Measurements from ENCODE around the gene NPAS1.

The NPAS1 gene, protein sequence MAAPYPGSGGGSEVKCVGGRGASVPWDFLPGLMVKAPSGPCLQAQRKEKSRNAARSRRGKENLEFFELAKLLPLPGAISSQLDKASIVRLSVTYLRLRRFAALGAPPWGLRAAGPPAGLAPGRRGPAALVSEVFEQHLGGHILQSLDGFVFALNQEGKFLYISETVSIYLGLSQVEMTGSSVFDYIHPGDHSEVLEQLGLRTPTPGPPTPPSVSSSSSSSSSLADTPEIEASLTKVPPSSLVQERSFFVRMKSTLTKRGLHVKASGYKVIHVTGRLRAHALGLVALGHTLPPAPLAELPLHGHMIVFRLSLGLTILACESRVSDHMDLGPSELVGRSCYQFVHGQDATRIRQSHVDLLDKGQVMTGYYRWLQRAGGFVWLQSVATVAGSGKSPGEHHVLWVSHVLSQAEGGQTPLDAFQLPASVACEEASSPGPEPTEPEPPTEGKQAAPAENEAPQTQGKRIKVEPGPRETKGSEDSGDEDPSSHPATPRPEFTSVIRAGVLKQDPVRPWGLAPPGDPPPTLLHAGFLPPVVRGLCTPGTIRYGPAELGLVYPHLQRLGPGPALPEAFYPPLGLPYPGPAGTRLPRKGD

DNA sequence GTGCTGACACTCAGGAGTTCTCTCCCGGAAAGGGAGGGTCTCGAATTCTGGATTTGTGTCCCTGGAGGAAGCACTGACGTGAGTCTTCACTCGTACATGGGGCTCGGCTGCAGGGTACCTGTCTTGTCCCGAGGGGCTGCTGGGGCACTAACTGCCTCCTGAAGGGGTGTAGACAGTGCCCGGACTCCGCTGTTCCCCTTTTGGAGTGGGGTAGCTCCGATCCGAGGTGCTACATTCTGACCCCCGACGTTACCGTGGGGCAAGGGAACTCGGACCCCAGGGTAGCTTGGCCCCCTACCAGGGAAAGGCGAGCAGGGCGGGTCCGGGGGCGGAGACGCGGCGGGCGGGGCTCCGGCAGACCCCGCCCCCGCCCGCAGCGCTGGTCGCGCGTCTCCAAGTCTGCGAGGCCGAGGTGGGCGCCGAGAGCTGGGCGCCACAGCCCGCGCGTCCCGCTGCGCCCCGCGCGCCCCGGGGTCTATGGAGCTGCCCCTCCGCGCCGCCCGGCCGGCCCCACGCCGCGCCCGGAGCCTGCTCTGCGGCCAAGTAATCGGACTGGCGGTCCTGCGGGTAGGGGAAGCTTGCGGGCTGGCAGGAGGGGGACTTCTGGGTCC is at the start of gene NPAS1:
Gene NPAS1, plus strand, starts transcription at position 407 of the 611 bp plus-strand sequence. CDS start 1,211 bp downstream, outside the sequence.
- Histone ChIP-seq H3K9me3 (ENCODE audit: control insufficient read depth, low read depth, low read length) (peaks cover 4% of the 10 kb centered on the region), H3K36me3 (ENCODE audit: control insufficient read depth, low read depth, low read length) (no peaks in the 10 kb centered on the region), H3K27ac (ENCODE audit: low read length) (no peak within 1 kb of the TSS), H3K9ac (ENCODE audit: low read length) (no peak within 1 kb of the TSS), H3K4me1 (ENCODE audit: control insufficient read depth, low read depth, low read length) (peaks cover 6% of the 10 kb centered on the region), H3K27me3 (ENCODE audit: control insufficient read depth, insufficient read depth, low read length) (peaks cover 65% of the 10 kb centered on the region), H3K4me3 (ENCODE audit: low read length) (peak within 1 kb of the TSS; percentile 40)

DNA sequence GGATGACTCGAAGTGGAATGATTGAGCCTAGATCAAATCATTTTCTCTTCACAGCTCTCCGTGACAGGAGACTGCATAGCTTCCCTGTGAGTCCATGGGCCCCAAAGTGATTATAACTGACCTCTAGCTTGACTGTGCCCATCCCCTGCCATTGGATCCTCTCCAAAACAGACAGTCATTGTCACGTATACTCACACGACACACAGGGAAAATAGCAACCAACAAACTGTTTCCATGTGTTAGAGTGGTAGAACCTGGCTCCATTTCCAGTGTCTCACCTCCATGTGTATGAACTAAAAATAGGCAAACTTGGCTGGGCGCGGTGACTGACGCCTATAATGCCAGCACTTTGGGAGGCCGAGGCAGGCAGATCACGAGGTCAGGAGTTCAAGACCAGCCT is 48.8 kb upstream of the NPAS1 start:
- Histone ChIP-seq H3K9ac (ENCODE audit: low read length) (no peak overlapping the region), H3K27me3 (ENCODE audit: control insufficient read depth, insufficient read depth, low read length) (no peaks in the 10 kb centered on the region), H3K9me3 (ENCODE audit: control insufficient read depth, low read depth, low read length) (no peaks in the 10 kb centered on the region), H3K36me3 (ENCODE audit: control insufficient read depth, low read depth, low read length) (no peaks in the 10 kb centered on the region), H3K4me1 (ENCODE audit: control insufficient read depth, low read depth, low read length) (peaks cover 3% of the 10 kb centered on the region), H3K4me3 (ENCODE audit: low read length) (no peak overlapping the region), H3K27ac (ENCODE audit: low read length) (no peak overlapping the region)

- H3K9me3 ChIP-seq (ENCODE audit: control insufficient read depth, low read depth, low read length) = no peaks in the 10 kb centered on the region
- no peak overlapping the region for H3K27ac ChIP-seq (ENCODE audit: low read length)
- no peaks in the 10 kb centered on the region for H3K27me3 ChIP-seq (ENCODE audit: control insufficient read depth, insufficient read depth, low read length)
- H3K9ac ChIP-seq (ENCODE audit: low read length) = no peak overlapping the region
- H3K4me1 ChIP-seq (ENCODE audit: control insufficient read depth, low read depth, low read length) = peaks cover 18% of the 10 kb centered on the region
- H3K36me3 ChIP-seq (ENCODE audit: control insufficient read depth, low read depth, low read length) = no peaks in the 10 kb centered on the region
- H3K4me3 ChIP-seq (ENCODE audit: low read length) = no peak overlapping the region
Observed at GRCh38 chr19:46972311-46972710, 47.3 kb upstream of the NPAS1 start.

DNA sequence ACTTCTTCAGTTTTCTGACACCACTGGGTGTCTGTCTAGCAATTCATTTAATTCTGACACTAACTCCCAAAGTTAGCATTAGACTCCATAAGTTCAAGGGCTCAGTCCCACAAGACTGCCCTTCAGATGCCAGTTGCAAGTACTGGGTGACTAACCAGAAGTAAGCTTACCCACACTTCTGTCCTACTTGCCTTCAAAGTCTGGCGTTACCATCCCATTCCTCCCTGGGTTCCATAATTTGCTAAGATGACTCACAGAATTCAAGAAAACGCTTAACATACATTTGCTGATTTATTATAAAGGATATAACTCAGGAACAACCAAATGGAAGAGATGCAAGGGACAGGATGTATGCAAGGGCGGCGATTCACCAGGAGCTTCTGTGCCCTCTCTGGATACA is 45.5 kb upstream of the NPAS1 start:
- H3K9me3 ChIP-seq (ENCODE audit: control insufficient read depth, low read depth, low read length) = no peaks in the 10 kb centered on the region
- peaks cover 20% of the 10 kb centered on the region for H3K4me1 ChIP-seq (ENCODE audit: control insufficient read depth, low read depth, low read length)
- H3K4me3 ChIP-seq (ENCODE audit: low read length) = no peak overlapping the region
- no peaks in the 10 kb centered on the region for H3K36me3 ChIP-seq (ENCODE audit: control insufficient read depth, low read depth, low read length)
- H3K27me3 ChIP-seq (ENCODE audit: control insufficient read depth, insufficient read depth, low read length) = no peaks in the 10 kb centered on the region
- H3K27ac ChIP-seq (ENCODE audit: low read length) = no peak overlapping the region
- H3K9ac ChIP-seq (ENCODE audit: low read length) = no peak overlapping the region

DNA sequence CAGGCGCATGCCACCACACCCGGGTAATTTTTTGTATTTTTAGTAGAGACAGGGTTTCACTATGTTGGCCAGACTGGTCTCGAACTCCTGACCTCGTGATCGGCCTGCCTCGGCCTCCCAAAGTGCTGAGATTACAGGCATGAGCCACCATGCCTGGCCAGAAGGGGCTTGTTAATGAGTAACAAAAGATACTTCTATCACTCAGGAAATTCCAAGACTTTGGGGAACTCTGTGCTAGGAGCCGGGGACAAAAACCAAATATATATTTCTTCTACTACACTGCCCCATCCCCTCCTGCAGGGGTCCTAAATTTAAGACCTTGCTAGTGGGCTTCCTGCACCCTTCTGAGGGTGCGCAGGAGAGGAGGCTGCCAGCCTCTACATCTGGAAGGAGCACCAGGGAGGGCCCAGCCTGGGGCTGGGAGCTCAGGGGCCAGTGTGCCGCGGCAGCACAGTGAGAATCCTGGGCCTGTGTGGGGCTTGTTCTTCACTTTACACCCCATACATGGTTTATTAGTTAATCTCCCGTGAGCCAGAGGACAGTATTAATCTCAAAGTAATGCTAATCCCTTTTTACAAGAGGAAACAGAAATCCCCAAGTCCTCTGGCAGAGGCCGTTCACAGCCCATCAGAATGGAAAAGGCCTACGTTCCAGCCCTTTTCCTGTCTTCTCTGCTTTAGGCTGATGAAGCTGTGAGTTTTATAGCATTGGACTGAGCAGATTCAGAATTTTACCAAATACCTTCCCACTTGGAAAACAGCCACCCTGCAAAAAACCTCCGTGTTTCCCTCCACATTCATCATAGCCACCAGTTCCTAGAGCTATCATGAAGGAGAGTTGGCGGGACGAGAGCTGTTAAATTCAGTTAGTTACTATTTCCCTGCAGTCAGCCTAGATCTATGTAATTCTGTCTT is 44.4 kb upstream of the NPAS1 start:
- Histone ChIP-seq H3K4me1 (ENCODE audit: control insufficient read depth, low read depth, low read length) (peaks cover 25% of the 10 kb centered on the region), H3K27me3 (ENCODE audit: control insufficient read depth, insufficient read depth, low read length) (no peaks in the 10 kb centered on the region), H3K27ac (ENCODE audit: low read length) (no peak overlapping the region), H3K4me3 (ENCODE audit: low read length) (no peak overlapping the region), H3K9me3 (ENCODE audit: control insufficient read depth, low read depth, low read length) (no peaks in the 10 kb centered on the region), H3K36me3 (ENCODE audit: control insufficient read depth, low read depth, low read length) (no peaks in the 10 kb centered on the region), H3K9ac (ENCODE audit: low read length) (no peak overlapping the region)

DNA sequence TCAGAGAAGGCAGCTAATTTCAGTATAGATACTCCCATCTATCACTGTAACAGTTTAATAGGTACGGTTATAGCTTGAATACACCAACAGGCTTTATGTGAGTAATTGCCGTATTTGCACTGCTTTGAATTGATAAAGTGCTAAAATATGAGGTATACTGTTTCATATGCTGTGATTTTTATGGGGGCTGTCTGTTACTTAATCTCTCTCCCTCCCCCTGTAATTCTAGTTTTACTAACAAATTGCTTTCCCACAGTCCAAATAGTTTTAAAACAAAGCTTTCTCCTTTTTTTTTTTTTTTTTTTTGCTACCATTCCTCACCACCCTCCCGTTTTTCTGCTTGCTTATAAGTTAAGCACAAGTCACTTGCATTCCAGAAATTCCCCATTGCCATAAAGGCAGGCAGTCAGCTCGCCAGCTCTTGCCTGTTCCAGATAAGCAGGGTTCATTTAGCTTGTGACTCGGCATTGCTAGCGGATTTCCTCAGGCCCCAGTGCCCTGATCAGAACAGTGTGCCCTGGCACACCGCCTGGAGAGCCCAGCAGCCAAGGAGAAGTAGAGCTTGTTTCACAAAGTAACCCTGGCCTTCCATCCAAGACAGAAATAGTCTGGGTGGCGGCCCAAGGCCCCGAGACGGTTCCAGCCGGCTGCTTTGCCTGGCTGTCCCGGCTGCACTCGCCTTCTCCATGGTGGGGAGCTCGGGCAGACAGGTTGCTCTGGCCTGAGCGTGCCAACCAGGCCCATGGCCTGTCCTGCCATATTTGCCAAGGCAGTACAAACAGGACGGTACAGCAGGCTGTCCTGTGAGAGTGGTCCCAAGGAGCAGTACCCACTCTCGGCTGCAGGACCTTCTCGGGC is 43.5 kb upstream of the NPAS1 start:
- Histone ChIP-seq H3K4me3 (ENCODE audit: low read length) (no peak overlapping the region), H3K36me3 (ENCODE audit: control insufficient read depth, low read depth, low read length) (no peaks in the 10 kb centered on the region), H3K9me3 (ENCODE audit: control insufficient read depth, low read depth, low read length) (no peaks in the 10 kb centered on the region), H3K4me1 (ENCODE audit: control insufficient read depth, low read depth, low read length) (peaks cover 25% of the 10 kb centered on the region), H3K27me3 (ENCODE audit: control insufficient read depth, insufficient read depth, low read length) (no peaks in the 10 kb centered on the region), H3K9ac (ENCODE audit: low read length) (no peak overlapping the region), H3K27ac (ENCODE audit: low read length) (peak overlapping the region; percentile 6)

DNA sequence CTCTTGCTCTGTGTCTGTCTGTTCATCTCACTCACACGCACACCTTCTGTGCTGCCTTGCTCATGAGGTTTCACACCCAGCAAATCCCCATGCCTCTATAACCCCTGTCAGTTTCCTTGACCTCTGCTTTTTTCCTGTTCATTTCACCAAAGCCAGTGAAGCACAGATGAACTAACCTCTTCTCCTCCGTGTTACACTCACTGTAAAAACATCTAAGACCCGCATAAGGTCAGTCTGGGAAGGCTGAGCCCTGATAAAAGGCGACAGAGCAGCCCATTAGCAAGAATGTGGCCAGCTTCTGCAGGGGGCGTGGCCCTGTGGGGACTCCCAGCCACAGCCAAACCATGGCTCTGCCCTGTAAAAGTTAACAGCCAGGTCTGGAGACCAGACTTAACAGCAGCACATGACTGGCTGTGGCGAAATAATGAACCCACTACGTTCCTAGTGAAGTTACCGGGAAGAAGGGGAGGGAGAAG is 42.8 kb upstream of the NPAS1 start:
- no peaks in the 10 kb centered on the region for H3K27me3 ChIP-seq (ENCODE audit: control insufficient read depth, insufficient read depth, low read length)
- peak overlapping the region; percentile 6 for H3K27ac ChIP-seq (ENCODE audit: low read length)
- H3K9ac ChIP-seq (ENCODE audit: low read length) = no peak overlapping the region
- H3K4me3 ChIP-seq (ENCODE audit: low read length) = no peak overlapping the region
- peaks cover 25% of the 10 kb centered on the region for H3K4me1 ChIP-seq (ENCODE audit: control insufficient read depth, low read depth, low read length)
- H3K9me3 ChIP-seq (ENCODE audit: control insufficient read depth, low read depth, low read length) = no peaks in the 10 kb centered on the region
- H3K36me3 ChIP-seq (ENCODE audit: control insufficient read depth, low read depth, low read length) = no peaks in the 10 kb centered on the region

GRCh38 chr19:46977548-46977947 is 42.1 kb upstream of the NPAS1 start:
- Histone ChIP-seq H3K27me3 (ENCODE audit: control insufficient read depth, insufficient read depth, low read length) (no peaks in the 10 kb centered on the region), H3K4me1 (ENCODE audit: control insufficient read depth, low read depth, low read length) (peaks cover 25% of the 10 kb centered on the region), H3K36me3 (ENCODE audit: control insufficient read depth, low read depth, low read length) (no peaks in the 10 kb centered on the region), H3K27ac (ENCODE audit: low read length) (no peak overlapping the region), H3K9me3 (ENCODE audit: control insufficient read depth, low read depth, low read length) (no peaks in the 10 kb centered on the region), H3K4me3 (ENCODE audit: low read length) (no peak overlapping the region), H3K9ac (ENCODE audit: low read length) (no peak overlapping the region)

GRCh38 chr19:46978171-46978869 is 41.3 kb upstream of the NPAS1 start:
- Histone ChIP-seq H3K36me3 (ENCODE audit: control insufficient read depth, low read depth, low read length) (no peaks in the 10 kb centered on the region), H3K27ac (ENCODE audit: low read length) (no peak overlapping the region), H3K4me3 (ENCODE audit: low read length) (no peak overlapping the region), H3K9ac (ENCODE audit: low read length) (no peak overlapping the region), H3K9me3 (ENCODE audit: control insufficient read depth, low read depth, low read length) (no peaks in the 10 kb centered on the region), H3K4me1 (ENCODE audit: control insufficient read depth, low read depth, low read length) (peaks cover 25% of the 10 kb centered on the region), H3K27me3 (ENCODE audit: control insufficient read depth, insufficient read depth, low read length) (no peaks in the 10 kb centered on the region)

Data from iPS-18a (cell line).